Activated CD4-positive, alpha-beta T cell treated with anti-CD3 and anti-CD28 coated beads, Interleukin-2, amount 50 U/mL, for 24 hours (primary cell): ENCODE measurements around the gene TDRD3.
A peak's percentile ranks its signal among the peaks of the same experiment; 100 is the strongest.
"Not testable (repeated sequence)": the region's sequence is repeated elsewhere in the genome, so short reads cannot be mapped to it uniquely, and the experiment has no call there.

Source experiments
- DNase-seq, 2 donors: peaks; one replicate each; pipeline ENCODE4 v3.0.0-alpha.2; 2020; ENCODE audit warnings: low read depth in 1 of 2, low spot score in 1 of 2

Gene TDRD3

DNA sequence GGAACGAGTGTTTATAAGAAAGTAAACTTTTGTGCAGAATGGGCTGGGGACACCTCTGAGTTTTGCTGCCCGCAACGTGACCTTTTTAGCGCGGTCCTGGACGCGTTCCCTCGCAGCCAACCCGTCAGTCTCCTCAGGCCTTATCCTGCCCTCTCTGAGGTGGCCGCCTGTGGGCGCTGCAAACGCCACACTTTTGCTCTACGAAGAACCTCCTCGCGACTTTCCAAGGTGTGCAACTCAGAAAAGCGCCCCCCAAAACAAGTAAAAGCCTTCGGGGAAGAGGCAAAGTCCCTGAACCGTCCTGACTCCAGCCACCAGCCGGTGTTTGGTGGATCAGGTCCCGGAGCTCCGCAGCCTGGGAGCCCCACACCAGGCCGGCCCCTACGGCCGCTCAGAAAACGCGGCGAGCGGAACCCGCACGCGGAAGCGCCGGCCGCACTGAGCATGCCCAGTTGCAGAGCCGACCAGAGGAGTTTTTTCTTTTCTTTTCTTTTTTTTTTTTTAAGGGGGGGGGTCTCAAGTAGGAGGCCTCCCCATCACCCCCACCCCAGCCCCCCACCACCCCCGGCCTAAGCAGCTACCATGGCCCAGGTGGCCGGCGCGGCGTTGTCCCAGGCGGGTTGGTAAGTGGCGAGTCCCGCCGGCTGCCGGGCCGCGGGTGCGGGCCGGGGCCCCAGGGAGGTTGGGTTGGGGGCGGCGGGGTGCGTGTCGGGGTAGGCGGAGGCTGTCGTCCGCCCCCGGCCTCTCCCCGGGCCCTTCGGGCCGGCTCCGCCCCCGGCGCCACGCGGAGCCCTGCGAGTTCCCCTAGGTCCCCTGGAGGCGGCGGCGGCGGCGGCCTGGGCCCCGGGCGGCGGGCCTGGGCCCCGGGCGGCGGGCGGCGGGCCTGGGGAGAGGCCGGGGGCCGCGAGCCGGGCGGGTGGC is at the start of gene TDRD3:
Gene TDRD3, plus strand, starts transcription at position 438 of the 921 bp plus-strand sequence. Its CDS starts 145 bp downstream, at position 583.
- DNase-seq, result peak; percentile 60 to 68

DNA sequence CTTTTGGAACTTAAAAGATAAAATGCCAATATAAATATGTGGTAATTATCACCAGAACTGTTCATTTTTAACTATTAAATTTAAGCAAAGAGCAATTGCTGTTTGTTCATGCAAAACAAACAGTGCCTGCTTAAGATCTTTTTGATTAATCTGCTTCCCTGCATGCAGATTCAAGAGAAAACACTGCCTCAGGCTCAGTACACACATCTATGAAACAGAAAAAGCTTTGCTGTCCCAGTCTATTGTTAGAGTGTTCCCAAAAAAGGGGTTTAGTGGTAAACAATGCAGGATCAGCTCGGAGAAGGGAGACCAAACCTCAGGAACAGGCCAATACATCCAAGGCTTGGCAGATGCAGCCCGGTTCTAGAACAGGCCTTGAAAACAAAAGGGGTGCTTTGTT is 49.3 kb upstream of the TDRD3 start:
- no peak for DNase-seq

DNA sequence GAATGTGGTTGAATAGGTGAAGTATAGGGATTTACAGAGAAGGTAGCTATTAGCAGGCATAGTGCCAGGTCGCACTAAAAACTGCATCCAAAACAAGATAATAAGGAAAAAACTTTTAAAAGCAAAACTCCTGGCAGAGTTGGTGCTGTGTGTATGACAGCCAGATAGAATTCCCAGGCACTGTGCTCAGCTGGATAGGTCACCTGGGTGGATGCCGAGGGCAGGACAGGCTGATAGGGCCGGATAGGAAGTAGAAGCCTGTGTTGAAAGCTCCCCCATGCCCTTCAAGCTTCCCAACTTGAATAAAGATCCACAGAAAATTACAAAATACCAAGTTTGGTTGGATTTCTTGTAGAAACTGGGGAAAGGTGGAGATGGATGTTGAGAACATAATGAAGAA is 48.9 kb upstream of the TDRD3 start:
- no peak for DNase-seq

DNA sequence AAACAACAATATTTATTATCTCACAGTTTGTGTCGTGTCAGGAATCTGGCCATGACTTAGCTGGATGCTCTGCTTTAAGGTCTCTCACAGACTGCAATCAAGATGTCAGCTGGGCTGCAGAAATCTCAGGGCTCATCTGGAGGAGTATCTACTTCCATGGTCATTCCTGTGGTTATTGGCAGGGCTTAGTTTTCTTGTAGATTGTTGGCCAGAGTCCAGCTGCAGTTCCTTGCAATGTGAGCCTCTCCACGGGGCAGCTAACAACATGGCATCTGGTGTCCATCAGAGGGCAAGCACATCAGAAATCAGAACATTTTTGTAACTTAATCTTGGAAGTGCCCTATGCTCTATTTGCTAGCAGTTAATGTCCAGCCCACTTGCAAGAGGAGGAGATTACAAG is 45.7 kb upstream of the TDRD3 start:
- no peak for DNase-seq

DNA sequence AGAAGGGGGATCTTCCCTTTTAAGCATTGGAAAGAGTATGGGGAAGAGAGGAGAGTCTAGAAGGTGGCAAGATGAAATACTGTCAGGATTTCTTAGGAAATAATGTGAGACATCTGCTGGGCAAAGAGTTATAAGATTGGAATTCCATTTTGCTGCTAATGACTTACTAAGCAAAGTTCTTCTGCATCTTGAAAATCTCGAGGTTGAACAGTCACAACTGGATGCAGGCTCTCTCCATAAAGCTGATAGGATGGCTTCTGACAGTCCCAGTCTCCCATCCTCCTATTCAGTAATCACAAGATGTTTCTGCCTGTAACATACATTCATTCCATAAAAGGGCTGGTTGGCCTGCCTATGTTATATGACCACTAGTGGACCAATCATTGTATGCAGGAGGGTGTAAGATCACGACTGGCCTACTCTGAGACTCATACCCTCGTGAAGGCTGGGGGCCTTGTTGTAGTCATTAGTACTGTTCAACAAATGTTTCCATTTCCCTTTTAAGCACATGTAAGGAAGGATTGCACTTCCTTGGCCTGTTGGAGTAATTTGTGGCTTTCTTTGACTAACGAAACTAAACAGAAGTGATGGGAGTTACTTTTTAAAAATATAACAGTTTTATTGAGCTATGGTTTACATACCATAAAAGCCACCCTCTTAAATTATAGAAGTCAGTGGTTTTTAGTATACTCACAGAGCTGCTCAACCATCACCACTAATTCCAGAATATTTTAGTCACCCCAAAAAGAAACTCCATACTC is 45.0 kb upstream of the TDRD3 start:
- DNase-seq, result no peak

DNA sequence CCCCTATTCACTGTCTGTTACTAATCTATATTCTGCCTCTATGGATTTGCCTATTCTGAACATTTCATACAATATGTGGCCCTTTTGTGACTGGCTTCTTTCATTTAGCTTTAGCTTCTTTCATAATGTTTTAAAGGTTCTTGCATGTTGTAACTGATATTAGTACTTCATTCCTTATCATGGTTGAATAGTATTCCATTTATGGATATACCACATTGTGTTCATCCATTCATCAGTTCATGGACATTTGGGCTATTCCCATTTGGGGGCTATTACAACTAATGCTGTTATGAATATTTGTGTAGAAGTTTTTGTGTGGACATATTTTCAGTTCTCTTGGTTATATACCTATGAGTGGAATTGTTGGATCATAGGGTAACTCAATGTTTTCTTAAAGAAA is 44.4 kb upstream of the TDRD3 start:
- no peak for DNase-seq

DNA sequence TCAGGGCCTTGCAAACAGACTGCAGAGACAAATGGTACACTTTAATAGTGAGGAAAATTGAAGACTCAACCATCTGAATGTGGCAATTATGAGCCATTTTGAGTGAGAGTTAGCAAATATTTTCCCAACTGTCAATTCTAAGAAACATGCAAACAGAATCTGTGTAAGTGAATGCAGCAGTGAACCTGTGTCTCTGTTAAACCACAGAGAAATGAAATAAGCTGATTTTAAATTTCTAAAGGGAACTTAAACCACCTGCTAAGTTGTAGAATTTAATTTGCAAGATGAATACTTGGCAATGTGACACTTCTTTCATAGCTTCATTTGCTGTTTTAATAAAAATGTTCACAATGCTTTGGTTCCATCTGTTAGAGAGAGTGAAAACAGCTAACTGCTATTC is 42.0 kb upstream of the TDRD3 start:
- no peak for DNase-seq

DNA sequence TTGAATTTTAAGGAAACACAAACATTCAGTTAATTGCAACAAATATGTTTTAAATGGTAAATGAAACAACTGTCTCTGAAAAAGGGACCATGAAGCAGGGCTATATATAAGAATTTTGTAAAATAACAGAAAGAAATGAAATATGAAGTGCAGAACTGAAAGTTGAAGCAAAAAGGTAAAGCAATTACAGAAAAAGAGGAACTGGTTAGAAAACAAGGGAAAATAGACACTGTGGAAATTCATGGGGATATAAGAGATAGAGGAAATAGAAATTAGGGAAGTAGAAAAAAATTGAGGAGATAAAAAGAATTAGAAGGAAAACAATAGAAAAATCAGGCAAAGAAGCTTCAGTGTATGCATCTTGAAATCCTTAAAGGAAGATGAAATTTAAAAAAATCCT is 40.0 kb upstream of the TDRD3 start:
- no peak for DNase-seq

DNA sequence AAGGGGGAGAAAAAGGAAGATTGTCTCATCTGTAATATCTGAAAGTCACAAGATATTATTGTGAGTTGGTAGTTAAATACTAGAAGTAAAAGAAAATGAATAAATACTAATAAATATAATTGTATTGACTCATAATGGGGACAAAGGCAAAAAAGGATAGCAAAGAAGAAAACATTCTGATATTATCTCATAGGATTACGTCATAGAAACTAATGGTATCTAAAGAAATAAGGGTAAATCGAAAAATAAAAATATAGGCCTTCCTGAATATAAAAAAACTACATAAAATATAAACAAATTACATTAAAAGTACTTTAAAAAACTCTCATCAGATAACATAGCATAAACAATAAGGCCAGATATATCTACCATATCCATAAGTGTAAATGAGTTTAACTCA is 38.6 kb upstream of the TDRD3 start:
- no peak for DNase-seq

DNA sequence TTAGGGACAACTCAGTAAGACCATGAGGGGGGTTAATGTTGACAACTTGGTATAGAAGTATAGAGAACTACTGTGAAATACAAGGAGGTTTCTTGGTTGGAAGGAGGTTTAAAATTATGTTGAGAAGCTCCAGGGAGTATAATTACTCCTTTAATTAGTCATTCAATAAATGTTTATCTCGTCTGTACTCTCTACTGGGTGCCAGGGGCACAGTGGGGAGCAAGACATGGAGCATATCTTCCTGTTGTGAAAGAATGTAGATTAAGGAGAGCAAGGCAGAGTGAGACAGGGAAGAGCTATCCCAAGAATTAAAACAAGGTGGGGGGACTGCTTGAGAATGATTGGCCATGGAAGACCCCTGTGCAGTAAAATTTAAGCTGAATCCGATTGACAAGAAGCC is 33.7 kb upstream of the TDRD3 start:
- no peak for DNase-seq

DNA sequence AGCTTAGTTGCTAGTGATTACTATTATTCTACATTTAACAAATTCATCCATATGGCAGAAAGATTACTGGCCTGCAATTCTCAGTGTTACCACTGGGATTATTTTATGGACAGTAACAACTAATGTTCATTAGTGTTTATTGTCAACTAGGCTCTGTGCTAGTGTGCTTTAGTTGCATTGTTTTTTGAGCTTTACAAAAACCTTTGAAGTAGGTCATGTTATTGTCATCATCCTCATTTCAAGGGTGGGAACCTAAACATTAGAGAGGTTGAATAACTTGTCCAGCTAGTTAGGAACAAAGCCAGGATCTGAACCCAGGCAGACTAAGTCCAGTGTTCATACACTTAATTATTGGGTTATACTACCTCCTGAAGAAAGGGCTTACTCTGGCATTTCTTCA is 27.8 kb upstream of the TDRD3 start:
- DNase-seq, result no peak

DNA sequence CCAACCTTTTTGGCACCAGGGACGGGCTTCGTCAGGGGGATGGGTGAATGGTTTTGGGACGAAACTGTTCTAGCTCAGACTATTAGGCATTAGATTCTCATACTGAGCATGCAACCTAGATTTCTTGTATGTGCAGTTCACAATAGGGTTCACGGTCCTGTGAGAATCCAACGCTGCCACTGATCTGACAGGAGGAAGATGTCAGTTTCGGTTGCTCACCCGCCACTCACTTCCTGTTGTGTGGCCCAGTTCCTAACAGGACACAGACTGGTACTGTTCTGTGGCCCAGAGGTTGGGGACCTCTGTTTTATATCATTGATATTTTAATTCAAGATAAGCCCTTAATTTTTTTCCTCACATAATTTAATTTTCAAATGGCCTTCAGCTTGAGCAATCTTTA is 26.7 kb upstream of the TDRD3 start:
- DNase-seq, result no peak

DNA sequence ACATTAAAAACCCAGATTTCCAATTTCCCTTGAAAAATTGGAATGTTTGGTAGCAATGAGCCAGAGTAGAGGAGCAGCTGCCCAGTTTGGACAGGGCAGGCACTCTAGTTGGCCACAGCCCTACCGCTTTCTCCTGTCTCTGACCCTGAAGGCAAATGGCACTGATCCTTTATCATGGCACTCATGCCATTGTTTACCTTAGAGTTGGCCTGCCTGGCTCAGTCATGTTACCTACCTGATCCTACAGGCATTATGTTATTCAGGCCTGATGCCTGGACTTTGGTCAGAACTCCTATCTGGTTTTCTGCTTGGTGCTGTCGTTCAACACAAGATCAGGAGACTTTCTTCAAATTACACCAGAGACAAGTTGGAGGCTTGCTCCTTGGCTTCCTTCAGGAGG is 24.9 kb upstream of the TDRD3 start:
- DNase-seq, result no peak

DNA sequence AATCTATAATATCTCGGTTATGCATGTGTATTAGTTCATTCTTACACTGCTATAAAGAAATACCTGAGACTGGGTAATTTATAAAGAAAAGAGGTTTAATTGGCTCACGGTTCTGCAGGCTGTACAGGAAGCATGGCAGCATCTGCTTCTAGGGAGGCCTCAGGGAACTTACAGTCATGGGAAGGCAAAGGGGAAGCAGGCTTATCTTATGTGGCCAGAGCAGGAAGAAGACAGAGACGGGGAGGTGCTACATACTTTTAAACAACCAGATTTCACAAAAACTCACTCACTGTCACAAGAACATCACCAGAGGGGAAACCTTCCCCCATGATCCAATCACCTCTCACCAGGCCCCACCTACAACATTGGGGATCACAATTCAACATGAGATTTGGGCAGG is 17.7 kb upstream of the TDRD3 start:
- not testable (repeated sequence) for DNase-seq

DNA sequence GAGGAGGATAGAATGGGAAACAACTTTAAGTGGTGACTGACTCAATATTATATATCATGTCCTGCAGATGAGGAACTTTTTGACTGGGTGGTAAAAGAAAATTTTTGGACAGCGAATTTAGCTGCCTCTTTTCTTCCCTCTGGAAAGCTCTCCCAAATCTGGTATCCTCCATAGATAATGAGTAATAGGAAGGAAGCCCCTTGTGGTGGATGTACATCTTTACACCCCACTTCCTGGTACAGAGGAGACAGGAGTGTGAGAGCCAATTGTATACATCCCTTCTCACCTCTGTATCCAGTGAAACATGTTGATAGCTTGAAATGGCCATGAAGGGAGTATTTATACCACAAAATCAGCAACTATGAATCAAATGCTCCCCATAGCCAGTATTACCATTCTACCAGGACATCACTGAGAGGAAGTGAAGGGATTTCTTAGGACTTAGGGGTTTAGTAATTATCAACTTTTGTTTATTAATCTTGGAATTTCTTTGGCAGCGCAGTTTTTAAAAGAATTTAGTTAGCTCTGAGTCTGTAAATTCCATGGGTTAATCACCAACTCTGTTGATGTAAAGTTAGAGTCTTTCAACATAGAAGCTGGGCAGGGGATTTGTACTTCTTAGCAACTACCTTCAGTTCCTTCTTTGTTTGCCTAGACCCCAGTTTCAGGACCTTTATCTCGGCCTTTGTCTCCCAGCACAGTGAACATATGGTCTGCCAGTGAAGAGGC is 17.0 kb upstream of the TDRD3 start:
- no peak for DNase-seq

DNA sequence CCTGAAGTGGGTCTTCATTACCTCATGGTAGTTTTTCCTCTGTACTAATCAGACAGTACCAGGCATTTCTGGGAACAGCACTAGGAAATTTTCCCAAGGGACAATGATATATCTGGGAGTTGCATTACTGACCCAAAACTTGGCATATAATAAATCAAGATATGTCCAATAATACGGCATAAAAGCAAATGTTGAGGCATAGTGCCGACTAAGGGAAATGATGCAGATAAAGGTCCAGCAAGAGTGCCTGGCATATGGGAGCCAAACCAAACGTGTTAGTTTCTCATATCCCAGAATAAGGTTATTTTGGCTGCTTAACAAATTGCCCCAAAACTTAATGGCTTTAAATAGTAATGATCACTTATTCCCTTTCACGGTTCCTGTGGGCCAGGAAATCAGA is 12.1 kb upstream of the TDRD3 start:
- no peak for DNase-seq

DNA sequence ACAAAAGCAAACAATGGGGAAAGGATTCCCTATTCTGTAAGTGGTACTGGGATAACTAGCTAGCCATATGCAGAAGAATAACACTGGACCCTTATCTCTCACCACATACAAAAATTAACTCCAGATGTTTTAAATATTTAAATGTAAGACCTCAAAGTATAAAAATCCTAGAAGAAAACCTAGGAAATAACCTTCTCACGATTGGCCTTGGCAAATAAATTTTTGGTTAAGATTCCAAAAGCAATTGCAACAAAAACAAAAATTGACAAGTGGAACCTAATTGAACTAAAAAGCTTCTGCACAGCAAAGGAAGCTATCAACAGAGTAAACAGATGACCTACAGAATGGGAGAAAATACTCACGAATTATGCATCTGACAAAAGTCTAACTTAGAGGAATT is 10.8 kb upstream of the TDRD3 start:
- DNase-seq, result no peak

DNA sequence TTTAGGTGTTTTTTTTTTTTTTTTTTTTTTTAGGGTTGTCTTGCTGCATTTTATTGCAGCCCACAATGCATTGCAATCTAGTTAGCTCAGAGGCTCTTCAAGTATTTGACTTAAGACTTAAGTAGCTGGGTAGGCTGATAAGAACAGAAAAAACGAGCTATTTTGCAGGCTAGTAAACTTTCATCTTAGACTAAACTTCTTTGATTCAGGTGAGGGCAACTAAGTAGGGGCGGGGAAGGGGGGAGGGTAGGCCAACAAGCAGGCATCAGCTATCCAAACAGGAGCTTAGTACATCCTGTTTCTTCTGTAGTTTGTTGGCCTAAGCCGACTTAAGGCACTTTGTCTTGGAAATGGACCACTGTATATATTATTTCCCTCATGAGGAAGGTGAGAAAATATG is 4.9 kb upstream of the TDRD3 start:
- no peak for DNase-seq

DNA sequence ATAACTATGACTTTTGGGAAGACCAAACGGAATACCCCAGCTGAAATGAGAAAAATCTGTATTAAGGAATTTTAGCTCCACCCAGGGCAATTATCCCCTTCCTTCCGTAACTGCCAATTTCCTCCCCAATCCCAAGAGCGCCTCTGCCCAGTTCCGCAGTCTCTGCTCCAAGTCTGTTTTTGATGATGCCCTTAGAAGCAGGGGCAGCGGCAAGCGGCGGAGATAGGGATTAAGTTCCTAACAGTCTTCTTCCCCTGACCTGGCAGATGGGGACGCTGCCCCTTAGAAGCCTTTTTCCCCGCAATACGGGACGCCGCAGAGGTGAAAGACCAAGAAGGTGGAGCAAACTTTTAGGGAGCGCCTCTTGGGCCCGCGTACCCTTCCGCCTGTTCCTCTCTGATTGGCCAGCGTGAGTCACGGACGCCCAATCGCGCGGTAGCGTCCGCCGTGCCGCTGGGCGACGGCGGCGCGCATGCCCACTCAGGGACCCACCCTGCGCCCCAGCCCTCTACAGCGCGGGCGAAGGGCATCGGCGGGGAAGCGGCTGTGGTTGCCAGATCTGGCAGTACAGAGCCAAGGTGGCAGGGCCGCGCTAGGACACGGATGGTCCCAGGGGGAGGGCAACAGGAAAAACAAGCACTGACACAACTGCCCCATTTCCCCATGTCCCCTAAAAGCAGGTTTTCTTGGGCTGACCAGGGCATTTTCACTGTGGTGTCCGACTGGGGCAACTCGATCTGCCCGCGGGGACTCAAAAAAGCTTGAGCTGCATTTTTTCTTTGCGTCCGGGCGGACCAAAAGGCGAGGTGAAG is 843 bp upstream of the TDRD3 start:
- DNase-seq, result peak; percentile 75 to 83

DNA sequence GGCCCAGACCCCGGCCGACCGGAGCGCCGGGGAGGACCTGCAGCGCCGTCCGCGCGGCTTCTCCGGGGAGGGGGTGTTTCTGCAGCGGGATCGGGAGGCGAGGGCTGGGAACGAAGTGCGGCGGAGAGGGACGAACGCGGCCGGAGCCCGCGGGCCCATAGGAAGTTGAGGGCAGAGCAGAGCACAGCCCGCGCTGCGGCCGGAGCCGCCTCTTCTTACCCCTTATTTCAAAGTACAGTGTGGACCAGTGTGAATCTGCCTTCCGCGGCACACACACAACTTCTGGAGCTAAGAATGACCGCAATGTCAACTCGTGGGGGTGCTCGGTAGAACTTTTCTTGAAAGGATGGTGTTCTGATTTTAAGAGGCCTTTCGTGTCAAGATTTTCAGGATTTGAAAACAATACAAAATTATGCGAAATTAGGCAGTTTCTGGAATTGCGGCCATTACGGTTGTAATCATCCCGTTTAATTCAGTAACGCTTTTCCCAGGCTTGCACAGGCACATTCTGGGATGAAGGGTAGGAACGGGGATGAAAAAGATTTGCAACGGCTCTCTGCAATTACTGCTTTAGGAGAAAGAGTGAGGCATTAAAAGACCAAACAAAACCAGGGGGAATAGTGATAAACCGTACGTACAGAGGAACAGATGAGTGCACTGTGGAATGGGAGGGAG is 821 bp downstream of the TDRD3 start:
- peak; percentile 23 to 33 for DNase-seq
